Panc1 (cell line): ENCODE results near the gene GRK3. TPM values are rescaled to one million over a fixed set of nuclear protein-coding genes. Genes with fewer than 3 reads are reported as not detected.

Experiments
- ATAC-seq: fragments of 200-7000 bp; cut with Tn5 transposase; 2 replicates; pipeline ENCODE4 v1.9.1; 2020; ENCODE audit warnings: mild to moderate bottlenecking, moderate library complexity
- BruUV-seq: library from RNA; stranded (reverse); fragments of 400-500 nt; replicated peaks from 2 replicates; lab custom pipeline; 2021; lab: Mats Ljungman, UMichigan
- CTCF ChIA-PET: fragments of 300-600 bp; sonication (Branson Sonifier 250); formaldehyde crosslinking; loops from one replicate; lab custom pipeline; 2022; ENCODE audit warnings: antibody characterized with exemption; lab: Charles Lee
- POLR2A ChIA-PET: fragments of 300-600 bp; sonication (Branson Sonifier 250); formaldehyde crosslinking; loops from one replicate; lab custom pipeline; 2022; ENCODE audit warnings: antibody characterized with exemption; lab: Charles Lee
- DNase-seq: peaks from one replicate; pipeline ENCODE4 v3.0.0-alpha.2; 2010; ENCODE audit warnings: low read depth, low spot score
- H3K27ac ChIP-seq: 2 replicates; pipeline ENCODE4 v1.5.1; 2011; ENCODE audit warnings: mild to moderate bottlenecking, low read length, inconsistent platforms
- H3K27me3 ChIP-seq: fragments of 200-500 bp; sonication (Bioruptor generic); 2 replicates; pipeline ENCODE4 v1.6.0; 2014; ENCODE audit warnings: low read length, inconsistent platforms; ENCODE audit not compliant: control insufficient read depth, insufficient read depth
- H3K36me3 ChIP-seq: fragments of 200-500 bp; sonication (Bioruptor generic); 2 replicates; pipeline ENCODE4 v1.5.1; 2014; ENCODE audit warnings: inconsistent platforms, mild to moderate bottlenecking, low read length, moderate library complexity; ENCODE audit not compliant: control insufficient read depth, insufficient read depth
- H3K4me1 ChIP-seq: 2 replicates; pipeline ENCODE4 v1.5.1; 2011; ENCODE audit warnings: inconsistent platforms, mild to moderate bottlenecking, low read length, moderate library complexity; ENCODE audit not compliant: control insufficient read depth, insufficient read depth
- H3K4me3 ChIP-seq, 2 experiments: 2 replicates each; pipeline ENCODE4 v1.5.1; 2011 to 2012; ENCODE audit warnings: low read depth in 2 of 2, low read length in 2 of 2, mild to moderate bottlenecking in 2 of 2, inconsistent platforms in 1 of 2, moderate library complexity in 1 of 2
- H3K9me3 ChIP-seq: fragments of 200-500 bp; sonication (Bioruptor generic); 2 replicates; pipeline ENCODE4 v1.5.1; 2014; ENCODE audit warnings: low read depth, mild to moderate bottlenecking, inconsistent platforms, low read length, moderate library complexity; ENCODE audit not compliant: control insufficient read depth, insufficient read depth
- POLR2AphosphoS5 ChIP-seq: IDR thresholded peaks from 2 replicates; pipeline ENCODE4 v1.6.1; 2012; ENCODE audit warnings: mild to moderate bottlenecking, low read depth, low read length, moderate library complexity
- SIN3A ChIP-seq: IDR thresholded peaks from 2 replicates; pipeline ENCODE4 v1.6.1; 2012; ENCODE audit warnings: low read depth, mild to moderate bottlenecking, low read length, moderate library complexity, borderline replicate concordance; ENCODE audit not compliant: insufficient read depth
- TCF7L2 ChIP-seq: IDR thresholded peaks from 2 replicates; pipeline ENCODE4 v1.6.1; 2011; ENCODE audit warnings: mild to moderate bottlenecking, low read depth, low read length, inconsistent platforms
- in situ Hi-C: cut with HindIII; loops from 2 replicates; pipeline ENCODE4 v1.10.0; 2016; ENCODE audit warnings: low sequenced_read_pairs, low pct_unique_long_range_greater_than_20kb
- intact Hi-C: fragments of 100-400 bp; cut with micrococcal nuclease; formaldehyde crosslinking; loops from one replicate; pipeline ENCODE4 v1.10.0; 2022; ENCODE audit not compliant: unreplicated experiment
- total RNA-seq: library from RNA; stranded (reverse); gene quantifications from one replicate; pipeline ENCODE4 v1.2.1, GENCODE V29; 2021; ENCODE audit not compliant: unreplicated experiment
- TF ChIP-seq, protein P1 (sequence below), 2 experiments: IDR thresholded peaks; 2 replicates each; pipeline ENCODE4 v1.6.1; 2011 to 2012; ENCODE audit warnings: low read depth in 2 of 2, control low read depth in 1 of 2, low read length in 1 of 2, mild to moderate bottlenecking in 1 of 2, moderate library complexity in 1 of 2; ENCODE audit not compliant: insufficient read depth in 1 of 2
- TF ChIP-seq, protein P2 (sequence below): fragments of 450-650 bp; IDR thresholded peaks from 2 replicates; pipeline ENCODE4 v1.5.1; 2017; ENCODE audit warnings: mild to moderate bottlenecking

The GRK3 gene
- total RNA-seq, 1 experiment from 2014 or later: 12.0 TPM

DNA sequence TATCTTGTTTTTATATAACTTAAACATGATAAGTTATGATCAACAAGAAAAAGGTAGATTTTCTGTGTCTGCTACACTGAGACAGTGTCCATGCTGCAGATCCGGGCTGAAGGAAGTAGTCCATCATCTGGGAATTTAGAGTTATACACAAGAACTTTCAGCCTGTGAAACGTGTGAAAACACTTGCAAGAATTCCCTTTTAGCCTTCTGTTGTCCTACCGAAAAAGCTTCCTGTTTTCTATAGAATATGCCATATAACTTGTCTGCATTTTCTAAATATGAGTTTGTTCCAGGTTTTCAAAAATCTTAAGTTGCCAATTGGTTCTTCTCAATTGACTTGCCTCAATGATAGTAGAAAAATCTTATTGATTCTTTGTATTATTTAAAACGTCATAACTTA lies 113.2 kb downstream of the GRK3 start:
- Histone ChIP-seq H3K4me3 (no peak overlapping the region), H3K27ac (no peak overlapping the region), H3K36me3 (no peaks in the 10 kb centered on the region), H3K9me3 (no peaks in the 10 kb centered on the region), H3K27me3 (no peaks in the 10 kb centered on the region), H3K4me1 (no peaks in the 10 kb centered on the region)
- no peak for DNase-seq
- TF ChIP-seq, protein P1, sequence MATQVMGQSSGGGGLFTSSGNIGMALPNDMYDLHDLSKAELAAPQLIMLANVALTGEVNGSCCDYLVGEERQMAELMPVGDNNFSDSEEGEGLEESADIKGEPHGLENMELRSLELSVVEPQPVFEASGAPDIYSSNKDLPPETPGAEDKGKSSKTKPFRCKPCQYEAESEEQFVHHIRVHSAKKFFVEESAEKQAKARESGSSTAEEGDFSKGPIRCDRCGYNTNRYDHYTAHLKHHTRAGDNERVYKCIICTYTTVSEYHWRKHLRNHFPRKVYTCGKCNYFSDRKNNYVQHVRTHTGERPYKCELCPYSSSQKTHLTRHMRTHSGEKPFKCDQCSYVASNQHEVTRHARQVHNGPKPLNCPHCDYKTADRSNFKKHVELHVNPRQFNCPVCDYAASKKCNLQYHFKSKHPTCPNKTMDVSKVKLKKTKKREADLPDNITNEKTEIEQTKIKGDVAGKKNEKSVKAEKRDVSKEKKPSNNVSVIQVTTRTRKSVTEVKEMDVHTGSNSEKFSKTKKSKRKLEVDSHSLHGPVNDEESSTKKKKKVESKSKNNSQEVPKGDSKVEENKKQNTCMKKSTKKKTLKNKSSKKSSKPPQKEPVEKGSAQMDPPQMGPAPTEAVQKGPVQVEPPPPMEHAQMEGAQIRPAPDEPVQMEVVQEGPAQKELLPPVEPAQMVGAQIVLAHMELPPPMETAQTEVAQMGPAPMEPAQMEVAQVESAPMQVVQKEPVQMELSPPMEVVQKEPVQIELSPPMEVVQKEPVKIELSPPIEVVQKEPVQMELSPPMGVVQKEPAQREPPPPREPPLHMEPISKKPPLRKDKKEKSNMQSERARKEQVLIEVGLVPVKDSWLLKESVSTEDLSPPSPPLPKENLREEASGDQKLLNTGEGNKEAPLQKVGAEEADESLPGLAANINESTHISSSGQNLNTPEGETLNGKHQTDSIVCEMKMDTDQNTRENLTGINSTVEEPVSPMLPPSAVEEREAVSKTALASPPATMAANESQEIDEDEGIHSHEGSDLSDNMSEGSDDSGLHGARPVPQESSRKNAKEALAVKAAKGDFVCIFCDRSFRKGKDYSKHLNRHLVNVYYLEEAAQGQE (IDR thresholded peaks at IDR 0.05; ENCODE audit: insufficient read depth in 1 of 2, low read depth in 2 of 2, low read length in 1 of 2): no peak
- no peak for TF ChIP-seq SIN3A
- ChIA-PET CTCF (no interaction called here), POLR2A (no interaction called here)
- no TSS peak for BruUV-seq
- no peak for ATAC-seq
- in situ Hi-C loops (no loop called here), intact Hi-C loops (no loop called here)

DNA sequence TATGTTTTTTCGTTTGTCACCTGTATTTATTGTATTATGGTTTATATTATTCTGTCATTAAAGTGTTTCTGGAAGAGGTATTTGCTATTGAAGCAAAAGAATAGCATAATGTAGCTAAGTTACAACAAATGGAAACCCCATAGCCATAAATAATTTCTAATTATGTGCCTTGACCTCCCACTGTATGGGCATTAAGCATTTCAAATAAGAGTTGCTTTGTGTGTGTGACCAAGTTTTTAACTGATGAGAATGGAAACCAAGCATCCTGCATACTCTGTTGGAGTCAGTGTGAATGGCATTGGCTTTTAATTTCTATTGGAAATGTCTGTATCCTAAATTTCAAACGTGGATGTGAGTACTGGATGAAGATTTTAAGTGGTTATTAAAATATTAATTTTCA lies 115.6 kb downstream of the GRK3 start:
- ChIA-PET CTCF (no interaction called here), POLR2A (no interaction called here)
- no TSS peak for BruUV-seq
- Histone ChIP-seq H3K36me3 (no peaks in the 10 kb centered on the region), H3K4me3 (no peak overlapping the region), H3K4me1 (no peaks in the 10 kb centered on the region), H3K27ac (no peak overlapping the region), H3K9me3 (no peaks in the 10 kb centered on the region), H3K27me3 (no peaks in the 10 kb centered on the region)
- in situ Hi-C loops (no loop called here), intact Hi-C loops (no loop called here)
- ATAC-seq (no peak), DNase-seq (no peak)
- TF ChIP-seq POLR2AphosphoS5 (no peak), SIN3A (no peak), TCF7L2 (no peak)
- TF ChIP-seq, protein P1 (IDR thresholded peaks at IDR 0.05; ENCODE audit: insufficient read depth in 1 of 2, low read depth in 2 of 2, low read length in 1 of 2): no peak
- TF ChIP-seq, protein P2, sequence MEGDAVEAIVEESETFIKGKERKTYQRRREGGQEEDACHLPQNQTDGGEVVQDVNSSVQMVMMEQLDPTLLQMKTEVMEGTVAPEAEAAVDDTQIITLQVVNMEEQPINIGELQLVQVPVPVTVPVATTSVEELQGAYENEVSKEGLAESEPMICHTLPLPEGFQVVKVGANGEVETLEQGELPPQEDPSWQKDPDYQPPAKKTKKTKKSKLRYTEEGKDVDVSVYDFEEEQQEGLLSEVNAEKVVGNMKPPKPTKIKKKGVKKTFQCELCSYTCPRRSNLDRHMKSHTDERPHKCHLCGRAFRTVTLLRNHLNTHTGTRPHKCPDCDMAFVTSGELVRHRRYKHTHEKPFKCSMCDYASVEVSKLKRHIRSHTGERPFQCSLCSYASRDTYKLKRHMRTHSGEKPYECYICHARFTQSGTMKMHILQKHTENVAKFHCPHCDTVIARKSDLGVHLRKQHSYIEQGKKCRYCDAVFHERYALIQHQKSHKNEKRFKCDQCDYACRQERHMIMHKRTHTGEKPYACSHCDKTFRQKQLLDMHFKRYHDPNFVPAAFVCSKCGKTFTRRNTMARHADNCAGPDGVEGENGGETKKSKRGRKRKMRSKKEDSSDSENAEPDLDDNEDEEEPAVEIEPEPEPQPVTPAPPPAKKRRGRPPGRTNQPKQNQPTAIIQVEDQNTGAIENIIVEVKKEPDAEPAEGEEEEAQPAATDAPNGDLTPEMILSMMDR: no peak
